Stimulated activated CD4-positive, alpha-beta T cell treated with anti-CD3 and anti-CD28 coated beads, Interleukin-12 subunit alpha, Interleukin-12 subunit beta, amount 100 ng/mL, for 4 hours (primary cell): ENCODE data around the gene CD300LD.
"Not testable (repeated sequence)": the region's sequence is repeated elsewhere in the genome, so short reads cannot be mapped to it uniquely, and the experiment has no call there.

Experiments used
- DNase-seq: peaks from one replicate; pipeline ENCODE4 v3.0.0-alpha.2; 2020

CD300LD gene

GRCh38 chr17:74592087-74592990, at the start of gene CD300LD:
CD300LD (minus strand) TSS chr17:74592283; CDS start chr17:74592202, 81 bp downstream.
- no peak for DNase-seq

- DNase-seq, result no peak
These were observed 49.3 kb upstream of the CD300LD start for GRCh38 chr17:74641224-74641957.

GRCh38 chr17:74639704-74640151, 47.6 kb upstream of the CD300LD start:
- DNase-seq, result no peak

- DNase-seq, result no peak
These were observed 45.8 kb upstream of the CD300LD start for GRCh38 chr17:74637926-74638325.

- DNase-seq, result no peak
These were observed 45.2 kb upstream of the CD300LD start for GRCh38 chr17:74637265-74637664.

- DNase-seq, result not testable (repeated sequence)
These were observed 44.5 kb upstream of the CD300LD start for GRCh38 chr17:74636541-74637085.

- no peak for DNase-seq
These were observed 43.3 kb upstream of the CD300LD start for GRCh38 chr17:74635418-74635817.

GRCh38 chr17:74633326-74633725, 41.2 kb upstream of the CD300LD start:
- no peak for DNase-seq

GRCh38 chr17:74632617-74633016, 40.5 kb upstream of the CD300LD start:
- DNase-seq, result no peak

GRCh38 chr17:74631468-74632450, 39.7 kb upstream of the CD300LD start:
- no peak for DNase-seq

GRCh38 chr17:74630251-74630650, 38.2 kb upstream of the CD300LD start:
- DNase-seq, result not testable (repeated sequence)

GRCh38 chr17:74625661-74626060, 33.6 kb upstream of the CD300LD start:
- DNase-seq, result no peak

- DNase-seq, result no peak
These were observed 32.0 kb upstream of the CD300LD start for GRCh38 chr17:74624131-74624530.

- no peak for DNase-seq
These were observed 31.6 kb upstream of the CD300LD start, which contains the start of gene CD300E for GRCh38 chr17:74623693-74624093. CD300E (minus strand) TSS chr17:74623738; CDS start chr17:74623621, 117 bp downstream.

- DNase-seq, result no peak
These were observed 27.1 kb upstream of the CD300LD start for GRCh38 chr17:74619077-74619673.

- no peak for DNase-seq
These were observed 26.4 kb upstream of the CD300LD start for GRCh38 chr17:74618451-74618850.

- no peak for DNase-seq
These were observed 24.6 kb upstream of the CD300LD start for GRCh38 chr17:74616696-74617095.

GRCh38 chr17:74612046-74612445, 20.0 kb upstream of the CD300LD start:
- DNase-seq, result no peak

GRCh38 chr17:74610108-74610507, 18.0 kb upstream of the CD300LD start:
- DNase-seq, result no peak

- DNase-seq, result no peak
These were observed 16.4 kb upstream of the CD300LD start for GRCh38 chr17:74608511-74608910.

- DNase-seq, result no peak
These were observed 15.1 kb upstream of the CD300LD start for GRCh38 chr17:74607221-74607620.

- no peak for DNase-seq
These were observed 14.0 kb upstream of the CD300LD start for GRCh38 chr17:74606050-74606449.
